HG03025 (cell line): ENCODE data around the gene RPL3.
"Not testable (repeated sequence)": the region's sequence is repeated elsewhere in the genome, so short reads cannot be mapped to it uniquely, and the experiment has no call there.

Experiments used
- ATAC-seq: cut with Tn5 transposase; IDR thresholded peaks from one replicate; pipeline ENCODE4 v1.9.1; 2021; ENCODE audit warnings: mild to moderate bottlenecking, moderate library complexity; ENCODE audit not compliant: unreplicated experiment, low FRiP score

Gene RPL3

DNA sequence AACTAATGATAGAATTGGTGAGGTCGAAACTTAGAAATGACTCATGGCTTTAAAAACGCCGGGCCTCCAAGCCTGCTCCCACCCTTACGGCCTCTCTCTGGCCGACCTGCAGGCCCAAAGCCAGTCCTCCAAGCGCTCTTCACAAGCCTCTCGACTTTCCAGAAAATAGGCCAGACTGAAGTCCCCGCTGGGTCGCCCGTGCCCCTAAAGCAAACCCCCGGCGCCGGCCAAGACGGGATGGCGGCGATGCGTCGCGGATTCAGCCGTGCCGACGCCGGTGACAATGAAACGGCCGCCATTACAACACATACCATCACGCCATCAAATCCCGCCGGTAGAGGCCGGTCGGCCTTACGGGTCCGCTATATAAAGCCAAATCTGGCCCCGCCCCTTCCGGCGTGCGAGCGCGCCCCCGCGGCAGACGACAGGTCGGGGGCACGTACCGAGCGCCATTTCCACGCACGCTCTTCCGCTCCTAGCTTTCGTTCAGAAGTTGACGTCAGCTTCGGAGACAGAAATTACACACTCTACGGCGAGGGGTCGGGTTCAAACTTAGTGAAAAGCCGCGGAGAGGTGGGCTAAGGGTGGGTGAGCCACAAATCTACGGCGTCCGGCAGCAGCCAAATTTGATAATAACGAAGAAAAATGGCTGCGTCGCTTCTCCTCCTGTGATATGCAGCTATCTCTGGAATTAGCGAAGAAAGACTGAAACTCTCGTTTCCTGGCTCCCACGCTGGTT is at the start of gene RPL3:
RPL3 (minus strand) TSS at position 340 of the 739 bp plus-strand sequence; CDS start at position 314, 26 bp downstream.
- ATAC-seq: peak; percentile 90

DNA sequence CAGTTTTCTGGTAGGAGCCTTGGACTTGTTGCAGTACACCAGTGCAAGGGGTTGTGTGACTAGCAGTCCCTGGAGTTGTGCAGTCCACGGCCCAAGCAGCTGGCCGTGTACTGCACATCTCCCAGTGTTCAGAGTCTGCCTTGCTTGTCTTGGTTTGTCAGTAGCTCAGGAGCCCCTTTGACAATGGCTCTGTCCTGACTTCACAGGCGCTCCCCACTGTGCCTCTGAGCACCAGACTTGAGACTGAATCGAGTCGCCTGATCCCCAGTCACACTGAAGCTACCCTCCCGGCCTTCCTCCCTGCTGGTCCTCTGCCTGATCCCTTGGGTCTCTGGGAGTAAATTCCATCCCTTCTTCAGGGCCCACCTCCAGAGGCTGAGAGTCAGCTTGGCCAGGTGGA is 49.8 kb upstream of the RPL3 start:
- ATAC-seq: no peak

DNA sequence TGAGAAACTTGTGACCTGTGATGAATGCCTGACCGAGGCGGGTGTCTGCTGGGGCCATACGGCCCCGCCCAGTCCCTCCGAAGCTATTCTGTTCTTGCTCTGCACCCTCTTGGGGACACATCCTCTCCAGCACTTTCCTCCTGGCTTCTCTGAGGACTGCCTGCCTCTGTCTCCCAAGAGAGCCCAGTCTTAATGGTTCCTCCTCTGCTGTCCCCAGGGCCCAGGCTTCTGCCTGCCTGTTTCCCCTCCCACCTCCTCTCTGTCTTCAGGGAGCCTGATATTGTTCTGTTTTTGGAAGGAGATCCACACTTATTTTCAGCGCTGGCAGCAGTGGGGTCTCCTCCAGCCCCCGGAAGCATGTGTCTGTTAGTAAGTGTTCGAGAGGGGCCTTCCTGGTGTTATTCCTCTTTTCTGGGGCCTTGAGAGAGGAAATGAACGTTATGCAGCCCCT is 49.1 kb upstream of the RPL3 start:
- ATAC-seq: no peak

GRCh38 chr22:39367035-39367434 is 47.6 kb upstream of the RPL3 start:
- no peak for ATAC-seq

- ATAC-seq: no peak
Measured at GRCh38 chr22:39365492-39365780, 46.0 kb upstream of the RPL3 start.

- ATAC-seq: no peak
Measured at GRCh38 chr22:39364714-39365491, 45.5 kb upstream of the RPL3 start.

DNA sequence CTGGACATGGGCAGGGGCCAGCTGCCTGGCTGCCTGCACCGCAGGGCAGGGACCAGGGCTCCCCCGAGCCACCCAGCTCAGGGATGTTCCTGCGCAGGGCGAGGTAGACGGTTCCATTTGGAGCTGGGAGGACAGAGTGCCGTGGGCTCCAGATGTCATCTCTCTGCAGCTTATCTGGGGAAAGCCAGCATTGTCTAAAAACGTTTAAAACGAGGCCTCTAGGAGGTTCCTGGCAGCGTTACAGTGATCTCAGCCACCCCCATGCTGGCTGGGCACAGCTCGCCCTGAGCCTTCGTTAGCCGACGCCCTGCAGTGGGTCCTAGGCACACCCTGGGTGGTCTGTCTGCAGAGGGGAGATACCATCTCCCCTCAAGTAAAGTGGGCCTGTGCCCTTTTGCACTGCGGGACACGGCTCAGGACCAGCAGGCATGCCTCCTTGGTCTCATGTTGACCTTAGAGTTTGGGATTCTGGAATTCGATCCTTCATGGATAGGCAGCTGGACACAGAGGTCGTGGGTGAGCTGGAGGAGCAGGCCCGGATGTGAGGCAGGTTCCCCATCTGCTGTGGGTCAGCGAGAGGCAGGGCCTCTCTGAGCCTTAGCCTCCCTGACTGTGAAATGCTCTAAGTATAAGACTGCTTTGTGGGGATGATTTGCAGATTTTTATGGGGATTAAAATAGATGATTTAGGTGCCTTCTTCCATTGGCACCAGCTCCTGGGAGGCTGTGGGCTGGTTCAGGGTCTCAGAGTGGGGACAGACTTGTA is 44.5 kb upstream of the RPL3 start:
- ATAC-seq: no peak

- ATAC-seq: no peak
Measured at GRCh38 chr22:39362932-39363331, 43.5 kb upstream of the RPL3 start.

DNA sequence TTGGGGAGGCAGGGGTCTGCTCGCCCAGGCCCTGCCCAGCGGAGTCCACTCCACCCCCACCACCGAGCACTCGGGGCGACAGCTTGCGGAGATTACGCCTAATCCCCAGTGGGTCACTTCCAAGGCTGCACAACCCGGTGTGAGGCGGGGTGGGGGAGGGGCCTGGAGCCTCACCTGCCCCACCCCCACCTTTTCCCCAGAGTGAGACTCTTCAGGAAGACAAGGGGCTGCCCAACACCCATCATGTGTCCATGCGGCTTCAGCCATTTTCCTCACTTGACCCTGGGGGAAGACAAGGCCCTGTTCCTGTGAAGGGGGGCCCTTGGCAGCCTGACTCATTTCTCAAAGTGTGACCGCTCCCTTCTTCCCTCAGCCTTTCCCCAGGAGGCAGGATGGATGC is 42.8 kb upstream of the RPL3 start:
- ATAC-seq: no peak

- ATAC-seq: no peak
Measured at GRCh38 chr22:39361496-39361895, 42.1 kb upstream of the RPL3 start.

- no peak for ATAC-seq
Measured at GRCh38 chr22:39360674-39361413, 41.4 kb upstream of the RPL3 start.

- ATAC-seq: no peak
Measured at GRCh38 chr22:39360242-39360641, 40.8 kb upstream of the RPL3 start.

GRCh38 chr22:39359659-39360195 is 40.3 kb upstream of the RPL3 start:
- no peak for ATAC-seq

- ATAC-seq: not testable (repeated sequence)
Measured at GRCh38 chr22:39358197-39358596, 38.8 kb upstream of the RPL3 start.

GRCh38 chr22:39357110-39358108 is 38.0 kb upstream of the RPL3 start:
- not testable (repeated sequence) for ATAC-seq

DNA sequence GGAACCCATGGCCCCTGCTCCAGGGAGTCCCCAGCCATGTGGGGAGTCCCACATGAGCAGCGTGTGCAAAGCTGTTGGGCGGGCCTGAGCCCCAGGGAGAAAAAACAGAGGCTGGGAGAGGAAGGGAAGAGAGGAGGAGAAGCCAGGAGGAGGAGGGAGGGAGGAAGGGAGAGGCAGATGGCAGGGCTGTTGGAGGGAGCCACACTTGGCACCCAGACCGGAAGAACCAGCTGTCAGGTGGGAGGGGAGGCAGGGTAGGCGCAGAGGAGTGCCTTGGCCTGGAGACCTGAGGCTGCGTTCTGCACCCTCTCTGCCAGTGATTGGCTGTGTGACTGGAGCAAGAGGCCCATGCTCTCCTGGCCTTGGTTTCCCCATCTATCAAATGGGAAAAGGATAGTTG is 37.0 kb upstream of the RPL3 start:
- ATAC-seq: no peak

DNA sequence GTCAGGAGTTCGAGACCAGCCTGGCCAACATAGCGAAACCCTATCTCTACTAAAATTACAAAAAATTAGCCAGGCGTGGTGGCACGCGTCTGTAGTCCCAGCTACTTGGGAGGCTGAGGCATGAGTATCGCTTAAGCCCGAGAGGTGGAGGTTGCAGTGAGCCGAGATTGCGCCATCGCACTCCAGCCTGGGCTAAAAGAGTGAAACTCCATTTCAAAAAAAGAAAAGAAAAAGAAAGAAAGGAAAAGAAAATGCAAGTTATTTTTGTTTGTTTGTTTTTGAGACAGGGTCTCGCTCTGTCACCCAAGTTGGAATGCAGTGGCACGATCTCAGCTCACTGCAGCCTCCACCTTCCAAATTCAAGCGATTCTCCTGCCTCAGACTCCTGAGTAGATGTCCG is 36.4 kb upstream of the RPL3 start:
- not testable (repeated sequence) for ATAC-seq

DNA sequence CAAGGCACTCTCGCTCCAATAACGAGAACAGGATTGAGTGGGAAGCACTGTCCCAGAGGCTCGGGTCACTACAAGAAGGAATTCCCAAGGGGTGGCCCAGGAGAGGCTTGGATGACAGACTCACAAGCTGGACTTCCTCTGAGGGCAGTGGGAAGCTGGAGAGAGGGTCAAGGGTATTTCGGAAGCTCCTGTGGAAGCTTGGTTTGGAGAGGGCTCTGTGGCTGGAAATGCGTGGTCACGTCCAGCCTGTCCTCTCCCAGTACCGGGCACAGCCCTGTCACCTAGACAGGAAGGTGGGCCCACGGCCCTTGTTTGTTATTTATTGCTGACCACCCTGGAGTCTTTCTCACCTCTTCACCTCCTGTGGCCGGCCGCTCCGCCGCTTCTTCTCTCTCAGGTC is 35.7 kb upstream of the RPL3 start:
- no peak for ATAC-seq

- no peak for ATAC-seq
Measured at GRCh38 chr22:39353346-39353745, 33.9 kb upstream of the RPL3 start.
